GM13976 (cell line): Measurements from ENCODE around the gene MAP4K1.

ENCODE experiments used
- DNase-seq: peaks from one replicate; pipeline ENCODE4 v3.0.0; 2012; ENCODE audit warnings: low spot score
- in situ Hi-C: fragments of 300-500 bp; cut with MboI; formaldehyde crosslinking; loops from one replicate; pipeline ENCODE4 v1.12.0; 2022; ENCODE audit warnings: low sequenced_read_pairs, mixed read lengths, inconsistent platforms; ENCODE audit not compliant: unreplicated experiment
- TF ChIP-seq, protein P1 (sequence below): IDR thresholded peaks from 2 replicates; pipeline ENCODE4 v1.5.1; 2012; ENCODE audit warnings: borderline replicate concordance, mild to moderate bottlenecking; ENCODE audit not compliant: insufficient read depth; ENCODE audit errors: extremely low read depth, missing control alignments, control extremely low read depth

Gene MAP4K1

DNA sequence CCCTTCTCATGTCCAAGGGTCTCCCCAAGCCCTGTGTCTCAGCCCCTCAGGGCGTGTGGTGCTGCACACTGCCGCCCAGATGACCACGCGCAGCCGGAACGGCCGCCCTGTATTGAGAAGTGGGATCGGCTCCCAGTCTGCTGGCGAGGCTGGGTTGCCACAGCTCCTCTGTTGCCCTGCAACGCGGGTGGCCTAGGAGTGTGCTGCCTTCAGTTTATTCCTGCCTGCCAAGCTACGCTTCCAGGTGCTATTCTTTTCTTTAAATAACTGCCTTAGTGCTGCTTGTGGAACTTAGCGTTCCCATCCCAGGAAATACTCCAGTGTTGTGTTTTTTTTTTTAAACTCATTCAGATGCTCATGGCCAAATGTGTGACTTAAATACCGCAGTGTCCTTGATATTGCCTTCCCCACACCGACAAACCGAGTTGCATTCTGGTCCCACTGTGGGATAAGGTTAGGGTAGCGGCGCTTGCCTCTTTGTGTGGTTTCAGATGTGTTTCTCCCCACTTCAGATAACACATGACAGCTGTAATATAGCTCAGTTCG, 46.3 kb upstream of the MAP4K1 start:
- in situ Hi-C loops = no loop called here
- TF ChIP-seq, protein P1, sequence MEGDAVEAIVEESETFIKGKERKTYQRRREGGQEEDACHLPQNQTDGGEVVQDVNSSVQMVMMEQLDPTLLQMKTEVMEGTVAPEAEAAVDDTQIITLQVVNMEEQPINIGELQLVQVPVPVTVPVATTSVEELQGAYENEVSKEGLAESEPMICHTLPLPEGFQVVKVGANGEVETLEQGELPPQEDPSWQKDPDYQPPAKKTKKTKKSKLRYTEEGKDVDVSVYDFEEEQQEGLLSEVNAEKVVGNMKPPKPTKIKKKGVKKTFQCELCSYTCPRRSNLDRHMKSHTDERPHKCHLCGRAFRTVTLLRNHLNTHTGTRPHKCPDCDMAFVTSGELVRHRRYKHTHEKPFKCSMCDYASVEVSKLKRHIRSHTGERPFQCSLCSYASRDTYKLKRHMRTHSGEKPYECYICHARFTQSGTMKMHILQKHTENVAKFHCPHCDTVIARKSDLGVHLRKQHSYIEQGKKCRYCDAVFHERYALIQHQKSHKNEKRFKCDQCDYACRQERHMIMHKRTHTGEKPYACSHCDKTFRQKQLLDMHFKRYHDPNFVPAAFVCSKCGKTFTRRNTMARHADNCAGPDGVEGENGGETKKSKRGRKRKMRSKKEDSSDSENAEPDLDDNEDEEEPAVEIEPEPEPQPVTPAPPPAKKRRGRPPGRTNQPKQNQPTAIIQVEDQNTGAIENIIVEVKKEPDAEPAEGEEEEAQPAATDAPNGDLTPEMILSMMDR = no peak
- DNase-seq = no peak

DNA sequence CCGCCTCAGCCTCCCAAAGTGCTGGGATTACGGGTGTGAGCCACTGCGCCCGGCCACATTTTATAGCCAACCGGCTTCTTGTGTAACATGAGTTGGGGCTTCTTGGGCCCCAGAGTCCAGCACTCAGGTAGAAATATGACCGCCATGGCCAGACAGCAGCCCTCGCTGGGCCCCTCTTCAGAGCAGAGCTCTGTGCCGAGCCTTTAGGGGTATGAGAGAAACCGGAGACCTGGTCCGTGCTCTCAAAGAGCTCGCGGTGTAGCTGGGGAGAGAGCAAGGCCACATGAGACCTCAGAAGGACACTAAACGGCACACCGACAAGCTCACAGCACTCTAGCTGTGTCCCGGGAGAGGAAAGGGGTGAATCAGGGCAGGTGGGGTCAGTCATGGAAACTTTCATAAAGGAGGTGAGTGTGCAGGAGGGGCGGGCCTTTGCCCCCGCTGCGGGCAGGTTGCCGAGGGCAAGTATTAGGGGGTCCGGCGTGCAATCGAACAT, 45.5 kb upstream of the MAP4K1 start:
- TF ChIP-seq, protein P1 = no peak
- no peak for DNase-seq
- in situ Hi-C loops = no loop called here

DNA sequence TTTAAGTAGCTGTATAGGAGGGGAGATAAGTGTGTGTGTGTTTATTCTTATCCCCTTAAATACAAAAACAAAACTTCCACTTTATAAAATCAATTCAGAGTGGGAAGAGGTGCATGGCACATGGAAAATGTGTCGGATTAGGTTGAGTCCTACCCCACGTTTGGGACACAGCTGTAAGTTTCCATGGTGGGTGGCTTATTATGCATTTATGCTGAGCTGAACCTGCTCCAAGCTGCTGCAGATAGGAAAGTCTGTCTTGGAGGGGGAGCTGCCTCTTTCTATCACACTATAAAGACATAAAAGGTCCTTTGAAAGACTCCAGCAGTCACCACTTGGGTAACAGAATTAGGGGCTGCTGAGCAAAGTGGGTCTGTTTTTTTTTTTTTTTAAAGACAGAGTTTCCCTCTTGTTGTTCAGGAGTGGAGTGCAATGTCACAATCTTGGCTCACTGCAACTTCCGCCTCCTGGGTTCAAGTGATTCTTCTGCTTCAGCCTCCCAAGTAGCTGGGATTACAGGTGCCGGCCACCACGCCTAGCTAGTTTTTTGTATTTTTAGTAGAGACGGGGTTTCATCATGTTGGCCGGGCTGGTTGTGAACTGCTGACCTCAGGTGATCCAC, 44.9 kb upstream of the MAP4K1 start:
- in situ Hi-C loops = no loop called here
- TF ChIP-seq, protein P1 = no peak
- DNase-seq = no peak

DNA sequence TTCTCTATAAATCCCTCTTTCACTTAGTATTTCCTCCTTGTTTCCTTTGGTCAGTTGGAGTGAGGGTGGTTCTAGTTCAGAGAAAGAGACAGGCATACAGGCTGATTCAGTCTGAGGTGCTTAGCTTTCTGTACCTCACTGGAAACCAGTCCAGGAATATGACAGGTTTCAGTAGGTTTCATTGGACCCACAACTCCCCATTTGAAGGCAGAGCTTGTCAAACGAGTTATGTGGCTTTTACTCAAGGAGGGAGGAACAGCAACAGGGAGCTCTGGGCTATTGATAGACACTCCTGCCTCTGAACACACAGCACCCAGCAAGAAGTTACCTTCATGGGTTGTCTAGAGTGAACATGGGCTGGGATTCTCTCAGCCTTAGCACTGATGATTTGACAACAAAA, 44.2 kb upstream of the MAP4K1 start:
- DNase-seq = no peak
- TF ChIP-seq, protein P1 = no peak
- in situ Hi-C loops = no loop called here

DNA sequence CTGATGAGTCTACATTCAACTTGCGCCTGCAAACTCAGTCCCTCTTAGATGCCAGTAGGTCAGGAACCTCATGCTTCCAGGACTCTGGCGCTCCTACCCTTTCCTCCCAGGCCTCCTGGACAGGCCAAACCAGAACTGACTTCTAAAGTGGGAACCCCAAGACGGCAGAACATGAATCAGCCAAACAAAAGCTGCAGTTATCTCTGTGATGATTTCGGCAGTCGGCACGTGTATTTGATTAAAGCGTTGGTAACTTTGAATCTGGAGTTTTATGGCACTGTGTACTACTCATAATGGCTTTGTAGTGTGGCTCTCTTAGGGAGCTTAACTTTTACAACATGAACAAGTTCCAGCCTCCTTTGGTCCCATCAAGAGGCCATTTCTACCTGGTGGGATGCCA, 43.4 kb upstream of the MAP4K1 start:
- TF ChIP-seq, protein P1 = no peak
- in situ Hi-C loops = no loop called here

DNA sequence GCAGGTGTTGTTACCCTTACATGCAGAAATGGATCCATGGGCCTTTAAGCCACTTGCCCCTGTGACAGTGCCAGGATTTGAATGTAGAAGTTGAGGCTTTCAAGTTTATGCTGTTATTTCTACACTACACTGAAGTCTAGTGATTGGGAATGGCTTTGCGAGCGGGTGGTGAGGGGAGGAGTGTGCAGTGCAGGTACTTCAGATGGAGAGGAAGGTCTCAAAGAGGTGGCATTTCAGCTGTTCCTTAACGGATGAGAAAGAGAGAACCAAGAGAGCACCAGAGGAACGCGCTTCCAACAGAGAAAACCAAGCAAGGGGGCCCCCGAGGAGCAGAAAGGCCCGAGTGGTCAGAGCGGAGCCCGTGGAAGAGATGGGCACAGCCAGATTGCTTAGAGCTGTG, 43.0 kb upstream of the MAP4K1 start:
- TF ChIP-seq, protein P1 = no peak
- in situ Hi-C loops = no loop called here
- DNase-seq = no peak

More for the DNA sequence above, 43.4 kb upstream of the MAP4K1 start:
- no peak for DNase-seq
